Activated T-cell treated with anti-CD3 and anti-CD28 coated beads, Interleukin-2, amount 50 U/mL, for 1 hour (primary cell): ENCODE data around the gene PRMT9.
A peak's percentile ranks its signal among the peaks of the same experiment; 100 is the strongest.

ENCODE experiments used
- DNase-seq: peaks from one replicate; pipeline ENCODE4 v3.0.0-alpha.2; 2020

PRMT9 gene

DNA sequence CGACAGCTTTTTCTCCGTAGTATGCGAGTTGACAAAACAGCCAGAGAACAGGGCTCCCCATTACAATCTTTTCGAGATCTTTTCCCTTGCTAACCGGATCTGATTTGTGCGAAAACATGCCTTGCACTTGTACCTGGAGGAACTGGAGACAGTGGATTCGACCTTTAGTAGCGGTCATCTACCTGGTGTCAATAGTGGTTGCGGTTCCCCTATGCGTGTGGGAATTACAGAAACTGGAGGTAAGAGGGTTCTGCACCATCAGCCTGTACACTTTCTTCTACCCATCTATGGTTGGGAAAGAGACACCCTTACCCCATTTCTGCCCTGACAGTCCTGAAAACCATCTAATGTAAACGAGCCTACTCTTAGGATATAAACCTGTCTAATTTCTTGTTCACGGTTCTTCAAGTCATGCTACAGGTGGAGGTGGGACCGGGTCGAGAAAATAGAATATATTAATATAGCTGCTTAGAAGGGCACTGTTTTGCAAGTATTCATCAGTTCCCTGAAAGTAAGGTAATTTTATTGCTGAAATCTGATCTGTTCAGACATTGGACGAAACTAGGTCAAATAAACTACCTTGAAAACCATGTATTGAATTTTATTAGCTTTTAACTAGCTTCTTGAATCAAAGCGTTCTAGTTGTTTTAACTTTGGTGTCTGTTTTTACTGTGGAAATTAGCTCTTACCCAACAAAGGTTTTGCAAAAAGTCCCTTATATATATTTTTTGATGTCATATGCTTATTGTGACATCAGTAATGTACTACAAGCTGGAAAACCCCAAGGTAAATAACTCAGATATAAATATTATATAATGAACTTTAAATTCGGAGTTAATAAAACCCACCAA is 65.9 kb downstream of the PRMT9 start:
- no peak for DNase-seq

DNA sequence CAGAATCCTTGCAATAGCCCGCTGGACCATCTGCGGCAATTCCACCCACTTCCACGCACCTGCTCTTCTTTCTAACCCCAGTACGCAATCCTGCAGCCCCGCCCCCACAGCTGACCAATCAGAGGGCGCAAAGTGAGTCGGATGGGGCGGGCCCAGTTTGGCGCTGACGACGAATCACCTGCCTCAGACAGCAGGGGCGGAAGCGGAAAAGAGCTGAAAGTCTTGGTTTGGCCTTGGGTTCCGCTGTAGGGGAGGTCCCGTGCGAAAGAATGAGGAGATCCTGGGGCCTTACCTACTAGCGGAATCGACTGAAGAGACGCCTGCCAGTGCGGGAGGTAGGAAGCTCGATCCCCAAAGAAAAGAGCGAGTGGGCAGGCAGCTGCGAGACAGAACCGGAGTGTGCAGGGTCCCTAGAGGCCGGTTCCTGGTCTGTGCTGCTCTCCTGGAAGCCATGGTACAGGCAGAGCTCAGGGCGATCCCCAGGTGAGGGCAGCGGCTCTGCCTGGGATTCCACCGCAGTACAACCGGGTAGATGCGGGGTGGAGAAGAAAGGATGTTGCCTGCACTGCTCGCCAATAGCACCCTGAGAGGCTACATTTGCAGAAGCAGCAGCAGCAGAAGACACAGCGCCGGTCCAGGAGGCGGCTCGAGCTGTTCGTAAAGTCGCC is 66.7 kb downstream of the PRMT9 start, which contains the start of gene TMEM184C:
TMEM184C (plus strand) TSS at position 225 of the 668 bp plus-strand sequence. CDS start 560 bp downstream, outside the sequence.
- DNase-seq, result peak; percentile 99

DNA sequence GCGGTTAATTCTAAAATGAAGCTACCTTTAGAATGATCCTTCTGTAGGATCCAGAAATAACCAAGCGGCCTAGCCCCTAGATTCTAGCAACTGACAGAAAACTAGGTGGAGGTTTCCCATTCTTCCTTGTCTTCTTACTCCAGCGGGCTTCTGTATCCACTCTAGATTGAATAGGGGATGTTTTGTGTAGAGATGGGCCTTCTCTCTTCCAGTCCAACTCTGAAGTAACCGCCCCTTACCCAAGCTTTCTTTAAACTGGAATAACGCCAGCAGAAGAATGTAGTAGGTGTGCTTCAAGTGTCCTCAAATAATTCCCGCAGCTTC is 67.2 kb downstream of the PRMT9 start:
- no peak for DNase-seq

DNA sequence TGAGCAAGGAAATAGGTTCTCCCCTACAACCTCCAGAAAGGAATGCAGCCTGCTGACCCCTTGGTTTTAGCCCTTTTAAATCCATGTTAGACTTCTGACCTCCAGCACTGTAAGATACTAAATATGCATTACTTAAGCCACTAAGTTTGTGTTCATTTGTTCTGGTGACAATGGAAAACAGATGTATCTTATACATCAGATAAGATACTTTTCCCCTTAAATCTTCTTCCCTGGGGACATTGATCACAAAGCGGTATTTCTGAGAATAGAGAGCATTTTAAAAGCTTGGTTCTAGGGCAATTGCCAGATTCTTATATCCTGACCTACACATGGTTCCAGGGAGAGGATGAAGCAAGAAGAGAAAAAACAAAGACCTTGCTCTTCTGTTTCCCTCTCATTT is 73.3 kb downstream of the PRMT9 start:
- no peak for DNase-seq

DNA sequence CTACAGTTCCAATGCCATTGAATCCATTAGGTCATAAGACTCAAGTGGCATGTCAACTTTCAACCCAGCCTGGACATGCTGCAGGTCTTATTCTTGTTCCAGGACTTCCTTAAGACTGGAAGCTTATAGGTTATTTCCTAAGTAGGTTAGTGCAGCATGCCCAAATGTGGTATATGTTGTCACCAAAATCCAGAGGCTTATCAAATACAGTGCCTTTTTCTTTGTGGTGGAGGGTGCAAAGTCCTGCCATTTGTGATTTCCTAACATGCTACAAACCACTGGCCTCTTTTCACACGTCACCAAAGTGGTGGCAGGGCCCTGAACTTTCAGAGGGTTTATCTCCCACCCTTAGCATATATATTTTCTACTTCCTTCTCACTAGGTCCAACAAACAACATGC is 76.5 kb downstream of the PRMT9 start:
- DNase-seq, result no peak

DNA sequence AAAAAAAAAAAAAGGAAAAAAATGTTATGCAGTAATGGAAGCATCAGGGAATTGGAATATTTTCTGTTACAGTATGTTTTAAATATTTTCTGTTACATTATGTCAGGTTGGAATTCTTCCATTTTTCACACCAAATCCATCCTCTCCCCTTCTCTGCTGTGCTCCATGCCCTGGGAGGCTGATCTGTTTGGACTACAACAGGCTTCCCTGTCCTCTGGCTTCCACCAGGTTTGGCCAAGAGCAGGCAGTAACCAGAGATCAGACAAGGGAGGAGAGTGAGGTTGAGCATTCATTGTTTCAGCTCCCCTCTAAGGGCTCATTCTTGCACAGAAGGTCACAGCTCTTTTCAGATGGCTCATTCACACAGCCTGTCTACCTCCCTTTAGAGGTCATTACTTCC is 78.5 kb downstream of the PRMT9 start:
- no peak for DNase-seq

DNA sequence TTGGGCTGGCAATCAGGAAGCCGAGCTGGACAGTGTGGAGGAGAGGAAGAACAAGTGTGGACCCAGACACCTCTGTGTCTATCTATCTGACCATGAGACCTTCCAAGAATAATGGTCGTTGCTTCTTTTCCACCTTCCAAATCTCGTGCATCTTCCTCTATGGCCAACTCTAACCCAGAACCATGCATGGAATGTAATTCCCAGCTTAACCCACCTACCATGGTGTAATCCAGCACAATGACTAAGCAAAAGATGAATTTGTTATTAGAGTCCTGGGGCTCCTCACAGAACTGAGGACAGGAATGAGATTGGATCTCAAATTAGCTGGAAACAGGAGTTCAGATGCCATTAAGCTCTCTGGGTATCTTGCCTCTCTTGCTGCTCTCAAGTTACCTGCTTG is 84.2 kb downstream of the PRMT9 start:
- no peak for DNase-seq

DNA sequence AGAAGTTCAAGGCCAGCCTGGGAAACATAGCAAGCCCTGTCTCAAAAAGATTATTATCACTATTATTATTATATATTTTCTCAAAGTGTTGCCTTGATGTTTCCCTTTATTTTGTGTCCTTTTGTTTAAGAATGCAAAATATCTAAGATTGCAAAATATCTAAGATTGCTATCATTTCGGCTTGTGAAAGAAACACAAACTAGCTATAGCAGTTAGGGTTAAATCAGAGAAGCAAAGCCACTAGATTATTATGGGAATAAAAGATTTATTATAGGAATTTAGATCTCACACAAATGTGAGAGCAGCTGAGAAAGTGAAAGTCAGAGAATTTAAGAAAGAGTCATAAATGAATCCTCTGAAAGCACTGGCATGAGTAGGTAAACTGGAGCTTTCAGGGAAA is 84.8 kb downstream of the PRMT9 start:
- DNase-seq, result no peak

DNA sequence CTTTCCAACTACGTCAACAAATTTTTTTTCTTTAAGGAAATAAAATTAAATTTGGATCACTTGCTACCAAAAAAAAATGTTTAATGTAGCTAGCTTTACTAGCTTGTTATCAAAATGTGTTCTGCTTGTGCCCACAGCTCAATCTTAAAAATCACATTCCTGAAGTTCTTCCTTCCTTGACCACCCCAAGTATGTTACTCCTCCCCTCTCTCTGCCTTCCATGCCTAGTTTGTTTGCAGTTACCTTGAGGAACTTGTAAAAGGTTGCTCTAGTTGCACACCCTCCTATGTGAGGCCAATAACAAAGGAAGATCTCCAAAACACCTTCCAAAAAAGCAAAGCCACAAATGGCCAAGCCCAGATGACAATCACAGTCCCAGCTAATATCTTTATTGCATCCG is 86.4 kb downstream of the PRMT9 start:
- no peak for DNase-seq

DNA sequence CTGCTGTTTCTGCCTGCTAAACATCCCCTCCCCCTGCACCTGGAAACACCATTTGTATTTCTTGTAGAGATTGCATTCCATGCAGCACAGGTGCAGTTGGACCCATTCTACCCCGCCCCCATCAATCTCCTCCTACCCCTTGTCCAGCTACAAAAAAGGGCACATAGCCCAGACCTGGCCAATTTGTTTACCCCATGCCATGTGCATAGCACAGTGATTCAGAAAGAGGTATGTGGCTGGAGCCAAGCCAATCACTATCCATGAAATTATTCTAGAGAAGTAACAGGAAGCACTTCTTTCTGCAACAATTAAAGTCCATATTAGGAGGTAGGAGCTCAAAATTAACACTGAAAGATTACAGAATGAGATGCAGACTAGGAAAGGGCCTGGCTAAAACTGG is 87.0 kb downstream of the PRMT9 start:
- no peak for DNase-seq

DNA sequence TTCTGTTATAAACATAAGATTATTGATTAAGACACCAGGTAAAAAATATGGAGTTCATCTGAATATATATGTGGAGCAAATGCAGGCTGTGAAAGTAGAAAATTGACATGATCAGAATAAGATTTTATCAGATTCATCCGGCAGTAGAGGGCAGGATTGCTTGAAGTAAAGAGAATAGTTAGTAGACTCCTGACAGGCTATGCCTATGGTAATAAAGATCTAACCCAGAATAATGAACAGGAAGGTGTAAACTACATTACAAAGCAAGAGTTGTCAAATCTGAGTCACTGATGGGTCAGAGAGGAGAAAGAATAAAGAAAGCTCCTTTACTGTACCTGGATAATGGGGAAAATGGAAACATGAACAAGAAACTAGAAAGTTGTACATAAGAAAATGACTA is 87.6 kb downstream of the PRMT9 start:
- no peak for DNase-seq

DNA sequence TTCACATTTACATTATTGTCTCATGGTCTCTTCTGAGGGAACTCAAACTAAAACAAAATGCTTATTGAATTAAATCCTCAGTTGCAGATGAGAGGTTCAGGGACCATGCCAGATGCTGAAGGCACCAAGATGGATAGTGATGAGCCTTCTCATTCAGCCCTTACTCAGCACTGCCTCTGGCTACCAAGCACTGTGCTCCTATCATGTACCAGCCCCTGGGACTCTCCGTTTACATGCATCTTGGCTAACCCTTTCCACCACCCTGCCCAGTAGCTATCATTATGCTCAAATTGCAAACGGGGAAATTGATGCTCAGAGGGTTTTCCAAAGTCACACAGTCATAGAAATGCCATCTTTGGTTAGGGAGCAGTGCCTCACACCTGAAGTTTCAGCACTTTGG is 89.4 kb downstream of the PRMT9 start:
- DNase-seq, result no peak

DNA sequence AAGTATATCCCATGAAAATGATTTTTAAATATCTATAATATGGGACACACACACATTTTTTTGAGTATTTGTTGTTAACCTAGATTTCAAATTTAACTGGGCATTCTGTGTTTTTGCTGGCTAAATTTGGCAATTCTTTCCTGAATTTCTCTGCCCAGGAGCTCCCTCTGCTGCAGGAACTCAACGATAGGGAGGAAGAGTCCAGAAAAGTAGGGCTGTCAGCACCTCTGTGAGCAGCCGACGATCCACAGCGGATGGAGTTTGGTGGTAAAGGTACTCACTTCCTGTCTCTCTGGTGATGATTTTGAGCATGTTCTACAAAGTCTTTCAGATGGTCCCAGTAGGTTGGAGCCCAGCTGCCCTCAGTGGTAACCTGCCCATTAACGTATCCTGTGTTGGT is 89.9 kb downstream of the PRMT9 start:
- DNase-seq, result no peak

DNA sequence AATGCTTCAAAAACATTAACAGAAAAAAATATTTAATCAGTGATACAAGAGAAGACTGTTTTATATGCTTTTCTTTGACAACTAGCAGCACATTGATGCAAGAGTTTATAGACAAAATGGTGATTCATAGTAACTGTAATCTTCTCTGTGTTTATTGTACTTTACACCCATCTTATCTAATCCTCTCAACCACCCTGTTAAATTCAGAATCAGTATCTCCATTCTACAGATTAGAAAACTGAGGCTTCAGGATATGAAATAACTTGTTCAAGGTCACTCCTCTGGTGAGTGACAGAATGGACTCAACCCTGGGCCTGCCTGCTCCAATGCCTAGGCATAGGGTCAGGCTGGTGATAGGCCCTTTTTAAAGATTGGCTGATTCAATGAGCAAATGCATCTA is 92.9 kb downstream of the PRMT9 start:
- no peak for DNase-seq

DNA sequence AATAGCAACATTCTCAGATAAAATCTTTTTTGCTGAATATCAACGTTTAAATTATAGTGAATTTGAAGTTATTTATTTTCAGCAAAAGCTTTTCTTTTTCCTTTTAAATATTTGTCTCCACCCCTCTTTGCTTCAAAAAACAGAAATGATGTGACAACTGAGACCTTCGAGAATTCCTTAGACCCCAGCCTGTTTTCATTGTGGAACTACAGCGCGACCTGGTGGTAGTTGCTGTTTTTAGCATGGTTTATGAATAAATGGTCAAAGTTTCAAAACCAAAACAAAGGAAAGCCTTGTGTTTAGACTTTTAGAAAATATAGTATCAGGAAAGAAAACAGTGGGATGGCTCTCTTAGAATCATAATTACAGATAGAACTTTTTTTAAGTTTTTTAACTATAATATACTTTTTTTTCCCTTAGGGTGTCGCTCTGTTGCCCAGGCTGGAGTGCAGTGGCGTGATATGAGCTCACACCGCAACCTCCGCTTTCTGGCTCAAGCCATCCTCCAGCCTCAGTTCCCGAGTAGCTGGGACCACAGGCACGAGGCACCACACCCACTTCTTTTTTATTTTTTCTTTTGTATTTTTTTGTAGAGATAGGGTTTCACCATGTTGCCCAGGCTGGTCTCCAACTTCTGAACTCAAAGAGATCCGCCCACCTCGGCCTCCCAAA is 93.6 kb downstream of the PRMT9 start:
- peak; percentile 33 for DNase-seq

DNA sequence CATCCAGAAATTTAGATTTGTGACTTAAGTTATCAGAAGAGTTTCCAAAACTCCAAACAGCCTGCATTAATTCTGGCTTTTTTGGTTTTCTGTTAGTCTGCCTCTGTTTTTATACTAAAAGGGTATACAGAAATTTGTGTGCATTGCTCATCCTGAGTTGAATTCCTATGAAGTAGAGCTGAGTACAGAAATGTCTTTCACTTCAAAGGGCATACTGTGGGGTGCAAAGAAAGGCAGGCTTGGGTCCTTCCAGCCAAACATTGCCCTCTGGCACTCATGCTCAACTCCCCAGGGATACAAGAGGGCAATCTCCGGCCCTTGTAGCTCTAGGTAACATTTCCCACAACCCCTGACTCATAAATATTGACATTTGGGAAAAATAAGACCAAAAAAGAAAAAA is 94.4 kb downstream of the PRMT9 start:
- DNase-seq, result no peak
